Measurements from ENCODE around the gene BTN1A1.

The BTN1A1 gene

GRCh38 chr6:26484161-26484560, 15.9 kb upstream of the BTN1A1 start:
- no peak overlapping the region for H3K27ac Mint-ChIP-seq
- H3K4me3 Mint-ChIP-seq = no peak overlapping the region
- H3K36me3 Mint-ChIP-seq = peaks cover 2 to 8% of the 10 kb centered on the region in 2 donors
- DNase-seq (no peak), ATAC-seq (replicated peaks) (no peak)
- peaks cover 1 to 11% of the 10 kb centered on the region in 2 donors for H3K4me1 Mint-ChIP-seq
- peaks cover 8% of the 10 kb centered on the region in 2 donors for H3K9me3 Mint-ChIP-seq
- no peaks in the 10 kb centered on the region for H3K27me3 Mint-ChIP-seq

GRCh38 chr6:26485112-26485780, 14.9 kb upstream of the BTN1A1 start:
- Mint-ChIP-seq H3K36me3 (peaks cover 2 to 8% of the 10 kb centered on the region in 2 donors), H3K27me3 (no peaks in the 10 kb centered on the region), H3K27ac (no peak overlapping the region), H3K4me1 (peaks cover 0 to 6% of the 10 kb centered on the region in 2 donors), H3K9me3 (peaks cover 8 to 10% of the 10 kb centered on the region in 2 donors), H3K4me3 (no peak overlapping the region)
- no peak for DNase-seq
- no peak for ATAC-seq (replicated peaks)

- DNase-seq (no peak), ATAC-seq (replicated peaks) (no peak)
- H3K36me3 Mint-ChIP-seq = peaks cover 2 to 8% of the 10 kb centered on the region in 2 donors
- H3K9me3 Mint-ChIP-seq = peaks cover 7 to 8% of the 10 kb centered on the region in 2 donors
- H3K27me3 Mint-ChIP-seq = no peaks in the 10 kb centered on the region
- peaks cover 0 to 2% of the 10 kb centered on the region in 2 donors for H3K4me1 Mint-ChIP-seq
- H3K4me3 Mint-ChIP-seq = no peak overlapping the region
- H3K27ac Mint-ChIP-seq = no peak overlapping the region
Measured at GRCh38 chr6:26486358-26486757, 13.7 kb upstream of the BTN1A1 start.

- Mint-ChIP-seq H3K4me3 (no peak overlapping the region), H3K27ac (no peak overlapping the region), H3K4me1 (no peaks in the 10 kb centered on the region), H3K27me3 (no peaks in the 10 kb centered on the region), H3K9me3 (peaks cover 7 to 8% of the 10 kb centered on the region in 2 donors), H3K36me3 (peaks cover 2 to 8% of the 10 kb centered on the region in 2 donors)
- ATAC-seq (replicated peaks) = no peak
- no peak for DNase-seq
Measured at GRCh38 chr6:26487466-26487865, 12.6 kb upstream of the BTN1A1 start.

GRCh38 chr6:26489996-26490964, 9.8 kb upstream of the BTN1A1 start:
- Mint-ChIP-seq H3K36me3 (peaks cover 4 to 8% of the 10 kb centered on the region in 2 donors), H3K4me3 (no peak overlapping the region), H3K9me3 (peaks cover 7 to 8% of the 10 kb centered on the region in 2 donors), H3K4me1 (no peaks in the 10 kb centered on the region), H3K27ac (no peak overlapping the region), H3K27me3 (peaks cover 4 to 8% of the 10 kb centered on the region in 2 donors)
- ATAC-seq (replicated peaks) = no peak
- no peak for DNase-seq

- H3K4me1 Mint-ChIP-seq = no peaks in the 10 kb centered on the region
- peaks cover 4 to 14% of the 10 kb centered on the region in 2 donors for H3K27me3 Mint-ChIP-seq
- peaks cover 4 to 8% of the 10 kb centered on the region in 2 donors for H3K36me3 Mint-ChIP-seq
- H3K9me3 Mint-ChIP-seq = peaks cover 7 to 8% of the 10 kb centered on the region in 2 donors
- ATAC-seq (replicated peaks) = no peak
- no peak overlapping the region for H3K27ac Mint-ChIP-seq
- H3K4me3 Mint-ChIP-seq = no peak overlapping the region
- DNase-seq = no peak
Measured at GRCh38 chr6:26491604-26492003, 8.5 kb upstream of the BTN1A1 start.

- ATAC-seq (replicated peaks) = peak; percentile 36 to 57
- Mint-ChIP-seq H3K9me3 (peaks cover 0 to 1% of the 10 kb centered on the region in 2 donors), H3K36me3 (peaks cover 0 to 2% of the 10 kb centered on the region in 2 donors), H3K27ac (no peak overlapping the region), H3K4me1 (peaks cover 5 to 7% of the 10 kb centered on the region in 2 donors), H3K27me3 (peaks cover 4 to 14% of the 10 kb centered on the region in 2 donors), H3K4me3 (no peak overlapping the region)
- DNase-seq = no peak
Measured at GRCh38 chr6:26493258-26493657, 6.8 kb upstream of the BTN1A1 start.

- no peak overlapping the region for H3K27ac Mint-ChIP-seq
- H3K4me3 Mint-ChIP-seq = no peak overlapping the region
- peaks cover 4 to 14% of the 10 kb centered on the region in 2 donors for H3K27me3 Mint-ChIP-seq
- DNase-seq (no peak), ATAC-seq (replicated peaks) (no peak)
- peaks cover 0 to 1% of the 10 kb centered on the region in 2 donors for H3K9me3 Mint-ChIP-seq
- H3K36me3 Mint-ChIP-seq = peaks cover 0 to 2% of the 10 kb centered on the region in 2 donors
- H3K4me1 Mint-ChIP-seq = peaks cover 5 to 7% of the 10 kb centered on the region in 2 donors
Measured at GRCh38 chr6:26494117-26494516, 6.0 kb upstream of the BTN1A1 start.

GRCh38 chr6:26495281-26495680, 4.8 kb upstream of the BTN1A1 start:
- DNase-seq (no peak), ATAC-seq (replicated peaks) (no peak)
- Mint-ChIP-seq H3K36me3 (peaks cover 0 to 2% of the 10 kb centered on the region in 2 donors), H3K27me3 (peaks cover 4 to 14% of the 10 kb centered on the region in 2 donors), H3K9me3 (no peaks in the 10 kb centered on the region), H3K4me1 (peaks cover 6 to 10% of the 10 kb centered on the region in 2 donors), H3K27ac (no peak overlapping the region), H3K4me3 (no peak overlapping the region)

GRCh38 chr6:26497610-26498009, 2.5 kb upstream of the BTN1A1 start:
- Mint-ChIP-seq H3K9me3 (no peaks in the 10 kb centered on the region), H3K27ac (no peak overlapping the region), H3K4me3 (no peak overlapping the region), H3K27me3 (peaks cover 11 to 22% of the 10 kb centered on the region in 2 donors), H3K36me3 (peaks cover 0 to 2% of the 10 kb centered on the region in 2 donors), H3K4me1 (peaks cover 16 to 29% of the 10 kb centered on the region in 2 donors)
- no peak for DNase-seq
- ATAC-seq (replicated peaks) = no peak

- H3K27ac Mint-ChIP-seq = peak overlapping the region; percentile 89
- no peaks in the 10 kb centered on the region for H3K36me3 Mint-ChIP-seq
- peak; percentile 77 to 85 for ATAC-seq (replicated peaks)
- no peaks in the 10 kb centered on the region for H3K9me3 Mint-ChIP-seq
- DNase-seq = peak; percentile 10
- H3K27me3 Mint-ChIP-seq = peaks cover 6 to 20% of the 10 kb centered on the region in 2 donors
- H3K4me1 Mint-ChIP-seq = peaks cover 16 to 31% of the 10 kb centered on the region in 2 donors
- H3K4me3 Mint-ChIP-seq = peak overlapping the region; percentile 84 to 90
Measured at GRCh38 chr6:26501482-26501986, 1.4 kb downstream of the BTN1A1 start.

GRCh38 chr6:26502165-26502564, 2.1 kb downstream of the BTN1A1 start:
- peaks cover 6 to 20% of the 10 kb centered on the region in 2 donors for H3K27me3 Mint-ChIP-seq
- DNase-seq (no peak), ATAC-seq (replicated peaks) (peak; percentile 79 to 84)
- H3K9me3 Mint-ChIP-seq = no peaks in the 10 kb centered on the region
- H3K36me3 Mint-ChIP-seq = no peaks in the 10 kb centered on the region
- peaks cover 15 to 29% of the 10 kb centered on the region in 2 donors for H3K4me1 Mint-ChIP-seq
- H3K4me3 Mint-ChIP-seq = peak overlapping the region; percentile 84 to 90
- peak overlapping the region; percentile 89 for H3K27ac Mint-ChIP-seq

GRCh38 chr6:26502626-26503025, 2.5 kb downstream of the BTN1A1 start:
- Mint-ChIP-seq H3K4me3 (no peak overlapping the region), H3K9me3 (no peaks in the 10 kb centered on the region), H3K4me1 (peaks cover 11 to 24% of the 10 kb centered on the region in 2 donors)

GRCh38 chr6:26507658-26508057, 7.6 kb downstream of the BTN1A1 start:
- H3K4me3 Mint-ChIP-seq = no peak overlapping the region
- H3K27ac Mint-ChIP-seq = no peak overlapping the region
- peaks cover 0 to 2% of the 10 kb centered on the region in 2 donors for H3K4me1 Mint-ChIP-seq
- no peaks in the 10 kb centered on the region for H3K9me3 Mint-ChIP-seq
- H3K36me3 Mint-ChIP-seq = no peaks in the 10 kb centered on the region
- peaks cover 0 to 12% of the 10 kb centered on the region in 2 donors for H3K27me3 Mint-ChIP-seq
- no peak for ATAC-seq (replicated peaks)
- no peak for DNase-seq

More at GRCh38 chr6:26502626-26503025, 2.5 kb downstream of the BTN1A1 start:
- Mint-ChIP-seq H3K27me3 (peaks cover 6 to 20% of the 10 kb centered on the region in 2 donors), H3K36me3 (no peaks in the 10 kb centered on the region), H3K27ac (no peak overlapping the region)
- DNase-seq = no peak
- no peak for ATAC-seq (replicated peaks)
